Keratinocyte (primary cell): ENCODE results near the gene PARP16.

ENCODE experiments used
- CTCF ChIP-seq, 3 experiments: IDR thresholded peaks in 1 of 3; conservative IDR thresholded peaks in 1 of 3; optimal IDR thresholded peaks in 1 of 3; 2 replicates in 2 of 3; 3 replicates in 1 of 3; pipeline versions ENCODE3 to v1.5.1; 2011; ENCODE audit warnings: low read length in 3 of 3, mild to moderate bottlenecking in 3 of 3, moderate library complexity in 2 of 3, control low read depth in 1 of 3, inconsistent platforms in 1 of 3; ENCODE audit not compliant: insufficient read depth in 2 of 3; ENCODE audit errors: extremely low read depth in 1 of 3
- EZH2 ChIP-seq: IDR thresholded peaks from one replicate; pipeline ENCODE4 v1.6.1; 2012; ENCODE audit warnings: inconsistent platforms, mild to moderate bottlenecking, low read length, moderate library complexity

- TF ChIP-seq CTCF (optimal IDR thresholded peaks at IDR 0.05 in 1 of 3, IDR thresholded peaks at IDR 0.05 in 1 of 3, conservative IDR thresholded peaks at IDR 0.05 in 1 of 3; ENCODE audit: extremely low read depth in 1 of 3, insufficient read depth in 2 of 3, low read length in 3 of 3) (no peak), EZH2 (no peak)
These were observed 45.9 kb upstream of the PARP16 start for GRCh38 chr15:65332391-65333147.
